Transverse colon (tissue), 4 donors: Measurements from ENCODE around the gene APOO. TPM values are rescaled to one million over a fixed set of nuclear protein-coding genes. Genes with fewer than 3 reads are reported as not detected.

Experiments
- DNase-seq: peaks from one replicate; pipeline ENCODE4 v3.0.0-alpha.2; 2019
- H3K27ac ChIP-seq, 4 donors: fragments of 200-600 bp; sonication (generic); 2 replicates each; pipeline ENCODE4 v1.5.1; 2016 to 2018; ENCODE audit warnings: inconsistent platforms in 4 of 4
- H3K27me3 ChIP-seq: fragments of 200-600 bp; sonication (generic); 2 replicates; pipeline ENCODE4 v1.5.1; 2017; ENCODE audit warnings: inconsistent platforms
- H3K36me3 ChIP-seq, 4 donors: fragments of 200-600 bp; sonication (generic); 2 replicates each; pipeline ENCODE4 v1.5.1; 2017 to 2019; ENCODE audit warnings: inconsistent platforms in 4 of 4
- H3K4me1 ChIP-seq, 4 donors: fragments of 200-600 bp; sonication (generic); 2 replicates each; pipeline ENCODE4 v1.5.1; 2017 to 2020; ENCODE audit warnings: inconsistent platforms in 4 of 4
- H3K4me3 ChIP-seq, 4 donors: fragments of 200-600 bp; sonication (generic); 1 replicate in 1 of 4; 2 replicates in 3 of 4; pipeline versions ENCODE4 v1.5.1 to v1.6.1; 2017 to 2019; ENCODE audit warnings: inconsistent platforms in 4 of 4
- H3K9me3 ChIP-seq, 2 donors: fragments of 200-600 bp; sonication (generic); 2 replicates each; pipeline ENCODE4 v1.5.1; 2017 to 2019; ENCODE audit warnings: inconsistent platforms in 2 of 2
- CTCF ChIP-seq, 5 experiments: fragments of 200-600 bp in 3 of 5; fragments of 450-650 bp in 2 of 5; sonication (generic) in 3 of 5; IDR thresholded peaks; 1 replicate in 2 of 5; 2 replicates in 3 of 5; pipeline ENCODE4 v1.5.1; 2016 to 2017; ENCODE audit warnings: antibody characterized with exemption in 5 of 5, inconsistent platforms in 3 of 5, mild to moderate bottlenecking in 2 of 5, moderate library complexity in 1 of 5
- EP300 ChIP-seq: sonication (generic); formaldehyde crosslinking; IDR thresholded peaks from one replicate; pipeline ENCODE4 v1.6.1; 2017; ENCODE audit warnings: antibody characterized with exemption, low read depth
- POLR2A ChIP-seq: fragments of 450-650 bp; IDR thresholded peaks from one replicate; pipeline ENCODE4 v1.6.1; 2016; ENCODE audit warnings: antibody characterized with exemption, mild to moderate bottlenecking, moderate library complexity
- POLR2AphosphoS5 ChIP-seq, 3 donors: sonication (generic); formaldehyde crosslinking; IDR thresholded peaks; one replicate each; pipeline ENCODE4 v1.6.1; 2016; ENCODE audit warnings: antibody characterized with exemption in 3 of 3
- WGBS, 2 donors: methylation state at CpG; one replicate each; pipeline ENCODE4 v1.1.5; 2018; ENCODE audit warnings: low coverage in 1 of 2; 5-methylcytosine and 5-hydroxymethylcytosine counted together
- in situ Hi-C, 4 donors: fragments of 200-750 bp; cut with MboI; loops; one replicate each; pipeline versions ENCODE4 v1.15.0 to v1.15.1; 2017; ENCODE audit warnings: low sequenced_read_pairs in 3 of 4, low pct_ligation_motif_present in 1 of 4, low pct_unique_long_range_greater_than_20kb in 1 of 4
- intact Hi-C: fragments of 100-400 bp; cut with DNase I; formaldehyde crosslinking; loops from one replicate; pipeline ENCODE4 v1.15.1; 2023; ENCODE audit warnings: low total_unique reads
- total RNA-seq, 4 donors: library from RNA; depleted of rRNA; stranded (reverse); fragments of >200 nt; gene quantifications; one replicate each; pipeline ENCODE4 v1.1.0, GENCODE V29; 2016

Gene APOO
- total RNA-seq, 4 donors from 2014 or later, result 10.0 to 24.5 (median 15.6) TPM; not detected in 1

GRCh38 chrX:23952391-23952790 is 44.7 kb upstream of the APOO start:
- TF ChIP-seq POLR2A, result no peak
- no peak for TF ChIP-seq EP300
- no peak for TF ChIP-seq CTCF (IDR thresholded peaks at IDR 0.05)
- no peak for TF ChIP-seq POLR2AphosphoS5 (IDR thresholded peaks at IDR 0.05)
- Histone ChIP-seq H3K4me3 (no peak overlapping the region), H3K27ac (no peak overlapping the region), H3K9me3 (no peaks in the 10 kb centered on the region), H3K36me3 (no peaks in the 10 kb centered on the region), H3K27me3 (no peaks in the 10 kb centered on the region), H3K4me1 (no peaks in the 10 kb centered on the region)
- intact Hi-C loops, result no loop called here
- DNase-seq, result no peak
- 71% methylated on average over 3 of the region's 3 CpGs for WGBS, 2 donors
- in situ Hi-C loops, result no loop called here

GRCh38 chrX:23945206-23945605 is 37.5 kb upstream of the APOO start:
- WGBS, 2 donors, result 78% methylated on average over 1 of the region's 1 CpG; no CpG with 5 or more reads in 1 of the 2 donors
- in situ Hi-C loops, result no loop called here
- TF ChIP-seq POLR2A (no peak), EP300 (no peak), POLR2AphosphoS5 (IDR thresholded peaks at IDR 0.05) (no peak), CTCF (IDR thresholded peaks at IDR 0.05) (no peak)

GRCh38 chrX:23944234-23944633 is 36.5 kb upstream of the APOO start:
- no peaks in the 10 kb centered on the region for H3K4me1 ChIP-seq
- no peak for TF ChIP-seq POLR2A
- no peak for TF ChIP-seq CTCF (IDR thresholded peaks at IDR 0.05)
- TF ChIP-seq POLR2AphosphoS5 (IDR thresholded peaks at IDR 0.05), result no peak
- TF ChIP-seq EP300, result no peak
- intact Hi-C loops (no loop called here), in situ Hi-C loops (no loop called here)
- WGBS, 2 donors, result 15% methylated on average over 1 of the region's 1 CpG; no CpG with 5 or more reads in 1 of the 2 donors
- DNase-seq, result no peak
- no peaks in the 10 kb centered on the region for H3K27me3 ChIP-seq
- H3K27ac ChIP-seq, result no peak overlapping the region
- H3K36me3 ChIP-seq, result no peaks in the 10 kb centered on the region
- H3K9me3 ChIP-seq, result no peaks in the 10 kb centered on the region
- H3K4me3 ChIP-seq, result no peak overlapping the region

More at GRCh38 chrX:23945206-23945605, 37.5 kb upstream of the APOO start:
- no peak for DNase-seq
- no peak overlapping the region for H3K27ac ChIP-seq
- no peaks in the 10 kb centered on the region for H3K4me1 ChIP-seq
- intact Hi-C loops, result no loop called here
- no peaks in the 10 kb centered on the region for H3K27me3 ChIP-seq
- no peaks in the 10 kb centered on the region for H3K9me3 ChIP-seq
- no peaks in the 10 kb centered on the region for H3K36me3 ChIP-seq
- no peak overlapping the region for H3K4me3 ChIP-seq

- Histone ChIP-seq H3K27ac (no peak overlapping the region), H3K4me1 (no peaks in the 10 kb centered on the region), H3K9me3 (no peaks in the 10 kb centered on the region), H3K4me3 (no peak overlapping the region), H3K27me3 (no peaks in the 10 kb centered on the region), H3K36me3 (no peaks in the 10 kb centered on the region)
- TF ChIP-seq POLR2A, result no peak
- no peak for TF ChIP-seq EP300
- no peak for TF ChIP-seq CTCF (IDR thresholded peaks at IDR 0.05)
- no peak for TF ChIP-seq POLR2AphosphoS5 (IDR thresholded peaks at IDR 0.05)
- in situ Hi-C loops (no loop called here), intact Hi-C loops (no loop called here)
- DNase-seq, result no peak
- WGBS, 2 donors, result 38 to 86% methylated on average over 1 of the region's 1 CpG
Measured at GRCh38 chrX:23939203-23939602, 31.5 kb upstream of the APOO start.
